ENCODE data around the gene NCOA6. TPM values are rescaled to one million over a fixed set of nuclear protein-coding genes. Genes with fewer than 3 reads are reported as not detected.

Gene NCOA6
- total RNA-seq, 1 donor from 2014 or later, result 29.1 TPM

DNA sequence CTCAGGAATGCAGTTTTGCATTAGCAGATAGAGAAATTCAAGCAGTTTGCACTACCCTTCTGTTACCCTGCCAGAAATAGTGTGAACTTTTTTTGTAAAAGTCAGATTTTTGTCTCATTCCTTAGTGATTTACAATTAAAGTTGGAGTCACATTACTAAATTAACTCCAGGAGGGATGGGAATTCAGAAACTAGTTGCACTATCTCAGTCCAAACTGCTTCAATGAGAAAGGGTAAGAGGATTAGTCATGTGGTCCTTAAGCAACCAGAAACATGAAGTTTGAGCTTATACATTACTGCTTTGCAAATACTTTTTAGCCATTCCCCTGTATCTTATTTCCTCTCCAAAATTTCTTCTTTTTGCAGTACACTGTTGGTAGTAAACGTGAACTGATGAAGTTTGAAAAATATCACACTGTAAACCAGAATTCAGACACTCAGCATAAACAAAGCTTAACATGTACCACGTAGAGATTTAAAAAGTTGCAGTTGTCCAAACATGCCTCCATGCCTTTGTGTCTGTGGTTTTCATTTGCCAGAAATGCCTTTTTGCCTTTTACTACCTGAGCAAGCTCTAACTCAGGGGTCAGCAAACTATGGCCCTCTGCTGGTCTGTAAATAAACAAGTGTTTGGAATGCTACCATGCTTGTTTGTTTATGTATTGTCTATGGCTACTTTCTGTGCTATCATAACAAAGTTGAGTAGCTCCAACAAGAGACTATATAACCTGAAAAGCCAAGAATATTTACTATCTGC lies 71.6 kb downstream of the NCOA6 start:
- no peaks in the 10 kb centered on the region for H3K27me3 Mint-ChIP-seq (ENCODE audit: insufficient read depth)
- H3K4me1 Mint-ChIP-seq (ENCODE audit: low read depth), result no peaks in the 10 kb centered on the region
- H3K36me3 Mint-ChIP-seq (ENCODE audit: low read depth), result peaks cover 38% of the 10 kb centered on the region
- intact Hi-C loops (cut with micrococcal nuclease), result no loop called here
- no peaks in the 10 kb centered on the region for H3K9me3 Mint-ChIP-seq
- H3K4me3 Mint-ChIP-seq, result no peak overlapping the region
- no peak for DNase-seq (ENCODE audit: low spot score)
- H3K27ac Mint-ChIP-seq, result no peak overlapping the region

DNA sequence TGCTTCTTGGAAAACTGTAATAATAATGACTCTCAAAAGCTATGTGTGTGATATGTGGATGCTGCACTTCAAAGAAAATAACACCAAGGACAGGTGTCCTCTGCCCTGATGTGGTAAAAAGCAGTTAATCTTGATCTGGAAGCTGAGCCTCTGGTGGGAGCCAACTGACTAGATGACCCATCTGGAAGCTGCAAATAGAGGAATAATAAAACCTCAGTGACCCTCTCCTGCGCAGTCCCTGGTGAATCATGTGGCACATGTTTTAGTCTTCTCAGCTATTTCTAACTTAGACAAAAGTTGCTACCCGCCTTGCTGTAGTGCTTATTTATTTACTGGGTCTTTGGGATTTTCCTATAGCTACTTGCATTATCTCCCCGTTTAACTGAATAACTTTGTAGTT lies 74.0 kb downstream of the NCOA6 start:
- Mint-ChIP-seq H3K27me3 (ENCODE audit: insufficient read depth) (no peaks in the 10 kb centered on the region), H3K27ac (no peak overlapping the region), H3K4me3 (no peak overlapping the region), H3K9me3 (no peaks in the 10 kb centered on the region), H3K4me1 (ENCODE audit: low read depth) (peaks cover 9% of the 10 kb centered on the region), H3K36me3 (ENCODE audit: low read depth) (peaks cover 22% of the 10 kb centered on the region)
- intact Hi-C loops (cut with micrococcal nuclease), result no loop called here
- no peak for DNase-seq (ENCODE audit: low spot score)

- Mint-ChIP-seq H3K36me3 (ENCODE audit: low read depth) (peaks cover 23% of the 10 kb centered on the region), H3K9me3 (no peaks in the 10 kb centered on the region), H3K4me3 (no peak overlapping the region), H3K4me1 (ENCODE audit: low read depth) (peaks cover 9% of the 10 kb centered on the region), H3K27me3 (ENCODE audit: insufficient read depth) (no peaks in the 10 kb centered on the region), H3K27ac (no peak overlapping the region)
- no peak for DNase-seq (ENCODE audit: low spot score)
- intact Hi-C loops (cut with micrococcal nuclease), result no loop called here
These were observed 75.0 kb downstream of the NCOA6 start for GRCh38 chr20:34750484-34750883.

- Mint-ChIP-seq H3K4me1 (ENCODE audit: low read depth) (peaks cover 9% of the 10 kb centered on the region), H3K9me3 (no peaks in the 10 kb centered on the region), H3K36me3 (ENCODE audit: low read depth) (peaks cover 17% of the 10 kb centered on the region), H3K4me3 (no peak overlapping the region), H3K27me3 (ENCODE audit: insufficient read depth) (no peaks in the 10 kb centered on the region), H3K27ac (no peak overlapping the region)
- intact Hi-C loops (cut with micrococcal nuclease), result no loop called here
- DNase-seq (ENCODE audit: low spot score), result no peak
These were observed 76.7 kb downstream of the NCOA6 start for GRCh38 chr20:34748709-34749108.

DNA sequence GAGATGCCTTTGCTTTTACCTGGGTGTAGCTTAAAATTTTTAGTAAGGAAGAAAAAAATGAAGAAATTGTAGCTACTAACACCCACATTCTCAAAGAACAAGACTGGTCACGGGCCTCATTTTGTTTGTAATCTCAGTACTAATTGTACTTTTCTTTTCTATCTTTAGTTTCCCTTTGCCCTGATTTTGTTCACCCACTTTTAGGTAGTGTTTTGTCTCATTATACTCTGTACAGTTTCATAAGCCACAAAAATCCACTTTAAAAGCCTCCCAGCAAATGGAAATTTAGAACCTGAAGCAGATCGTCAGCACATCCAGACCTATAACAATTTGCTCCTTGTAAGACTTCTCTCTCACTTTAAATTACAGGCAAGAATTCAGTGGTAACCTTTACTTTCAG lies 78.0 kb downstream of the NCOA6 start:
- Mint-ChIP-seq H3K4me1 (ENCODE audit: low read depth) (peaks cover 9% of the 10 kb centered on the region), H3K27ac (no peak overlapping the region), H3K36me3 (ENCODE audit: low read depth) (peaks cover 19% of the 10 kb centered on the region), H3K27me3 (ENCODE audit: insufficient read depth) (no peaks in the 10 kb centered on the region), H3K9me3 (no peaks in the 10 kb centered on the region), H3K4me3 (no peak overlapping the region)
- intact Hi-C loops (cut with micrococcal nuclease), result loop anchor here (2.0 kb wide), 1 partner anchor 29 kb away; no protein-coding TSS in a partner anchor
- DNase-seq (ENCODE audit: low spot score), result no peak

DNA sequence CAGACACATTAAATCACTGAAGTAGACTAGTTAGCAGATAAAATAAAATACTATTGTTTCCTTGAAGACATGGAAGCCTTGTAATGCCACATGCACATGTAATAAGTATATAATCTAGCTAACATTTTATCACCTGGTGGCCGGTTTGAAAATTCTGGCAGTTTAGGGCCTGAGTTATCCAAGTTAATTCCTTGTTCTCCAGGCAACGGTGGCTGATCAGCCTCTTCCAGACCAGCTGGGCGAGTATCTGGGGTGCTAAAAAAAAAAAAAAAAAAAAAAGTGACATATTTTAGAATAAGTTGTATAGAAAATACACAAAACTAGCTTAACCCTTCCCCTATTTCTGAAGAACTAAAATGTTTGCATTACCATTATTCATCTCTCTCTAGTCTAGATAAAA lies 78.8 kb downstream of the NCOA6 start:
- peaks cover 20% of the 10 kb centered on the region for H3K36me3 Mint-ChIP-seq (ENCODE audit: low read depth)
- no peaks in the 10 kb centered on the region for H3K9me3 Mint-ChIP-seq
- intact Hi-C loops (cut with micrococcal nuclease), result loop anchor here (2.0 kb wide), 1 partner anchor 28 kb away; no protein-coding TSS in a partner anchor
- no peak for DNase-seq (ENCODE audit: low spot score)
- H3K27me3 Mint-ChIP-seq (ENCODE audit: insufficient read depth), result no peaks in the 10 kb centered on the region
- H3K4me1 Mint-ChIP-seq (ENCODE audit: low read depth), result peaks cover 9% of the 10 kb centered on the region
- no peak overlapping the region for H3K4me3 Mint-ChIP-seq
- no peak overlapping the region for H3K27ac Mint-ChIP-seq

DNA sequence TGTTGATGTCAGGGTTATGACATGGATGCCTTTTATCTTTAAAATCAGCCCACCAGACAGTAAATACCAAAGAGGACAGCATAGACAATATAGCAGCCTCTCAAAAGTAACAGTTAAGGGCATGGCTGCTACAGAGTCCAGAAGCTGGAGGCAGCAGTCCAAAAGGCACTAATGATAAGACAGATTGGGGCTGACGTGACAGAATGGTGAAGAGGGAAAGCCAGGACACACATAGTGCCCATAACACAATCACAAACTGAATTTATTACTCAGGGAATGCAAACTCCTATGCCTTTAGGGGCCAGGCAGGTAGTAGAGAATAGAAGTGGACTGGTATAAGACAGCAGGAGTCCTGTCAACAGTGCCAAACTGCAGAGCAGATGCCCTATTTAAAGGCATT lies 80.6 kb downstream of the NCOA6 start:
- no peaks in the 10 kb centered on the region for H3K27me3 Mint-ChIP-seq (ENCODE audit: insufficient read depth)
- H3K4me1 Mint-ChIP-seq (ENCODE audit: low read depth), result peaks cover 9% of the 10 kb centered on the region
- H3K9me3 Mint-ChIP-seq, result no peaks in the 10 kb centered on the region
- no peak overlapping the region for H3K27ac Mint-ChIP-seq
- H3K4me3 Mint-ChIP-seq, result no peak overlapping the region
- H3K36me3 Mint-ChIP-seq (ENCODE audit: low read depth), result peaks cover 27% of the 10 kb centered on the region
- intact Hi-C loops (cut with micrococcal nuclease), result no loop called here
- DNase-seq (ENCODE audit: low spot score), result no peak

GRCh38 chr20:34744340-34744739 lies 81.1 kb downstream of the NCOA6 start:
- H3K27me3 Mint-ChIP-seq (ENCODE audit: insufficient read depth), result no peaks in the 10 kb centered on the region
- no peak overlapping the region for H3K27ac Mint-ChIP-seq
- intact Hi-C loops (cut with micrococcal nuclease), result no loop called here
- H3K4me1 Mint-ChIP-seq (ENCODE audit: low read depth), result peaks cover 9% of the 10 kb centered on the region
- no peak overlapping the region for H3K4me3 Mint-ChIP-seq
- peaks cover 28% of the 10 kb centered on the region for H3K36me3 Mint-ChIP-seq (ENCODE audit: low read depth)
- H3K9me3 Mint-ChIP-seq, result no peaks in the 10 kb centered on the region
- DNase-seq (ENCODE audit: low spot score), result no peak

DNA sequence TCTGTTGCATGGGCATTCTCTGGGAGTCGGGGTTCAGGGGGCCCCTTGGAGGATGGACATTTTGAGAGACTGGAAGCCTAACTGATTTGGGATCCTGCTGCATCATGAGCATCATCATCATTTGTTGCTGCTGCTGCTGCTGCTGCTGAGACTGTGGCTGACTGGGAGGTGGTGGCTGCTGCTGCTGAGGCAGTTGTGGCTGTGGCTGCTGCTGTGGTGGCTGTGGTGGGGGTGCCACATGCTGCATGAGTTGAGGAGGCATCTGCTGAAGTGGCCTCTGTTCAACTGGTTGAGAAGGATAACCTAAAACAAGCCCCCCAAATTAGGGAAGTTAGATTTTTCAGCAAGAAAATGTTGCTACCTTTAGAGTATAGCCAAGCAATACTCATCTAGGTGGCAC lies 82.4 kb downstream of the NCOA6 start:
- H3K9me3 Mint-ChIP-seq, result no peaks in the 10 kb centered on the region
- DNase-seq (ENCODE audit: low spot score), result no peak
- intact Hi-C loops (cut with micrococcal nuclease), result no loop called here
- no peak overlapping the region for H3K27ac Mint-ChIP-seq
- no peak overlapping the region for H3K4me3 Mint-ChIP-seq
- no peaks in the 10 kb centered on the region for H3K27me3 Mint-ChIP-seq (ENCODE audit: insufficient read depth)
- H3K36me3 Mint-ChIP-seq (ENCODE audit: low read depth), result peaks cover 29% of the 10 kb centered on the region
- peaks cover 9% of the 10 kb centered on the region for H3K4me1 Mint-ChIP-seq (ENCODE audit: low read depth)

DNA sequence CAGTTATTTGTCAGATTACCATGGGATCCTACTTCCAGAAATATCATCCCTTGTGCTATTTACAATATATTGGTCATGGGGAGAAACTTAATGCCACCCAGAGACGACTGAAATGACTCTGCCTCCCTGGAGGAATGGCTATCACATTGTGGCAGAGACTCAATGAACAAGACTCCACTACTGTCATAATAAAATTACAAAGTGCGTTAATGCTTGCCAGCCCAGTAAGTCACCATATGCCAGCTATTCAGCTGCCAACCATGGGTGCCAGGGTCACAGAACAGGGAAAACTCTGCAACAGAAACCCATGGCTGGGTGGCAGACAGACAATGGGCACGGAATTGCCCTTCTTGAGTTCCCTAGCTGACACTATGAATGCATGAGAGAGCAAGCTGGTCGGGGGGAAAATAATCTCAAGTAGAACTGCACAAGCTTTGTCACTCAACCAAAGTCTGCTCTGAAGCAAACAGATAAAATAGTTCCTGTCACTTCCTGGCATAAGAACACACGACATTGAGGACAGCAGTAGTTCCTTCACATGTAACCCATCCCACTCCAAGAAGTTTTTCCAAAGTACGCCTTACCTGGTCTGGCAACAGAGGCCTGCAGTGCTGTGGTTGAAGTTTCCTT lies 89.2 kb downstream of the NCOA6 start:
- DNase-seq (ENCODE audit: low spot score), result no peak
- peaks cover 5% of the 10 kb centered on the region for H3K4me1 Mint-ChIP-seq (ENCODE audit: low read depth)
- peaks cover 29% of the 10 kb centered on the region for H3K36me3 Mint-ChIP-seq (ENCODE audit: low read depth)
- no peaks in the 10 kb centered on the region for H3K9me3 Mint-ChIP-seq
- H3K27me3 Mint-ChIP-seq (ENCODE audit: insufficient read depth), result no peaks in the 10 kb centered on the region
- intact Hi-C loops (cut with micrococcal nuclease), result no loop called here
- H3K27ac Mint-ChIP-seq, result no peak overlapping the region
- H3K4me3 Mint-ChIP-seq, result no peak overlapping the region

DNA sequence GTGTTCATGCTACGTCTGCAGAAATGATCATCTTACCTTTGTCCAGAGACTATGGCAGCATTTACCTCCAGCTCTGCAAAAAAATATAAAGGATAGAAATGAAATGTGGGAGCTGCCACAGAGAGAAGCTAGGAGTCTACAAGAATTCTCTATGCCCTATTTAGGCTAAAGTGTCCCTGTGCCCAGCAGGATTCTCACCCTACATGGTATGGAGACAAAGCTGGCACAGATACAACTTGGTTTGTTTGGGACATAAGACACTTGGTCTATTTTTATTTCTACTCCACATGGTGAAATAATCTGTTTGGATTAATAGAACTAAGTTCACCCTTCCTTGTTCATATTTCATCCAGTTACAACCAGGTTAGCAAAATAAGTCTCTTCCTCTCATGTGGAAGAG lies 92.9 kb downstream of the NCOA6 start:
- no peaks in the 10 kb centered on the region for H3K9me3 Mint-ChIP-seq
- no peak overlapping the region for H3K4me3 Mint-ChIP-seq
- intact Hi-C loops (cut with micrococcal nuclease), result no loop called here
- peaks cover 18% of the 10 kb centered on the region for H3K36me3 Mint-ChIP-seq (ENCODE audit: low read depth)
- H3K27me3 Mint-ChIP-seq (ENCODE audit: insufficient read depth), result no peaks in the 10 kb centered on the region
- no peak for DNase-seq (ENCODE audit: low spot score)
- peaks cover 5% of the 10 kb centered on the region for H3K4me1 Mint-ChIP-seq (ENCODE audit: low read depth)
- no peak overlapping the region for H3K27ac Mint-ChIP-seq

DNA sequence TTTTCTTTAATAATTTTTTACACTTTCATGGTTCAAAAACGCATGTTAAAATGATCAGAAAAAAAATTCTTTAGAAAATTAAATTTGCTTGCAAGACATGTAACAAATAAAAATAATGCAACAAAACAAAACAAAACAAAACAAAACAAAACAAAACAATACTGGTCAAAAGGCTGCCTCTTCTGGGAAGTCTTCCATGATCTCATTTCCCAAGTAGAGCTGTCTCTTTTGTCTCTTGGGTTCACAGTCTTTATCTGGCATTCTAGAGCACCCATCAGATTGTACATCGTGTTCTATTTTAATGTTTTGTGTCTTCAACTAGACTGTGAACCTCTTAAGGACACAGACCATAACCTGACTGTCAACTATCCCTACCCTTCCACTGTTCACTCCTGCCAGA lies 96.0 kb downstream of the NCOA6 start:
- intact Hi-C loops (cut with micrococcal nuclease), result no loop called here
- H3K9me3 Mint-ChIP-seq, result no peaks in the 10 kb centered on the region
- H3K27me3 Mint-ChIP-seq (ENCODE audit: insufficient read depth), result no peaks in the 10 kb centered on the region
- H3K4me1 Mint-ChIP-seq (ENCODE audit: low read depth), result peaks cover 5% of the 10 kb centered on the region
- H3K36me3 Mint-ChIP-seq (ENCODE audit: low read depth), result peaks cover 31% of the 10 kb centered on the region
- no peak for DNase-seq (ENCODE audit: low spot score)
- H3K27ac Mint-ChIP-seq, result no peak overlapping the region
- H3K4me3 Mint-ChIP-seq, result no peak overlapping the region

GRCh38 chr20:34724172-34724571 lies 101.3 kb downstream of the NCOA6 start:
- peaks cover 20% of the 10 kb centered on the region for H3K4me1 Mint-ChIP-seq (ENCODE audit: low read depth)
- H3K27ac Mint-ChIP-seq, result no peak overlapping the region
- no peaks in the 10 kb centered on the region for H3K9me3 Mint-ChIP-seq
- H3K4me3 Mint-ChIP-seq, result no peak overlapping the region
- DNase-seq (ENCODE audit: low spot score), result no peak
- no peaks in the 10 kb centered on the region for H3K27me3 Mint-ChIP-seq (ENCODE audit: insufficient read depth)
- peaks cover 30% of the 10 kb centered on the region for H3K36me3 Mint-ChIP-seq (ENCODE audit: low read depth)
- intact Hi-C loops (cut with micrococcal nuclease), result no loop called here
